Measurements from ENCODE around the gene CHIC2. TPM values are rescaled to one million over a fixed set of nuclear protein-coding genes. Genes with fewer than 3 reads are reported as not detected.

CHIC2 gene
- total RNA-seq, 1 experiment from 2014 or later = 11.0 TPM

- TF ChIP-seq FOXP4 (CRISPR knock-in tag; IDR thresholded peaks at IDR 0.05) (no peak), FOXP1 (CRISPR knock-in tag; IDR thresholded peaks at IDR 0.05; ENCODE audit: borderline replicate concordance) (no peak)
Measured at GRCh38 chr4:53974561-53974960, 89.8 kb downstream of the CHIC2 start (continued).

GRCh38 chr4:53967986-53968385 is 96.4 kb downstream of the CHIC2 start:
- DNase-seq (ENCODE audit: low spot score) (no peak), ATAC-seq (no peak)
- H3K27me3 Mint-ChIP-seq (ENCODE audit: low read depth) = peaks cover 5% of the 10 kb centered on the region
- ChIA-PET POLR2A (no interaction called here), CTCF (interaction anchor here (1.7 kb wide), 1 partner anchor 38 kb away, joined by 3 read pairs; no protein-coding TSS in a partner anchor)
- no peak overlapping the region for H3K27ac Mint-ChIP-seq
- H3K4me3 Mint-ChIP-seq = no peak overlapping the region
- TF ChIP-seq ZNF425 (CRISPR knock-in tag; conservative IDR thresholded peaks at IDR 0.05) = no peak
- TF ChIP-seq ZNF512 (CRISPR knock-in tag; IDR thresholded peaks at IDR 0.05; ENCODE audit: borderline replicate concordance) = no peak
- no peak for TF ChIP-seq ZMAT4 (CRISPR knock-in tag; IDR thresholded peaks at IDR 0.05)
- no peak for TF ChIP-seq CTCF (IDR thresholded peaks at IDR 0.05)
- TF ChIP-seq ZNF416 (CRISPR knock-in tag; IDR thresholded peaks at IDR 0.05) = no peak
- no peak for TF ChIP-seq ZNF671 (CRISPR knock-in tag; IDR thresholded peaks at IDR 0.05)
- no peak for TF ChIP-seq FOXK1 (CRISPR knock-in tag; IDR thresholded peaks at IDR 0.05)
- no peak for TF ChIP-seq PRRX2 (CRISPR knock-in tag; IDR thresholded peaks at IDR 0.05)
- TF ChIP-seq ZSCAN18 (CRISPR knock-in tag; IDR thresholded peaks at IDR 0.05) = no peak
- TF ChIP-seq MXD4 (CRISPR knock-in tag; IDR thresholded peaks at IDR 0.05; ENCODE audit: borderline replicate concordance) = no peak
- TF ChIP-seq ETV6 (CRISPR knock-in tag; IDR thresholded peaks at IDR 0.05) = no peak
- no peak for TF ChIP-seq ATF6 (CRISPR knock-in tag; IDR thresholded peaks at IDR 0.05)
- TF ChIP-seq SMAD4 (CRISPR knock-in tag; IDR thresholded peaks at IDR 0.05) = no peak
- TF ChIP-seq ATF2 (CRISPR knock-in tag; IDR thresholded peaks at IDR 0.05; ENCODE audit: borderline replicate concordance, low read depth) = no peak
- H3K4me1 Mint-ChIP-seq = no peaks in the 10 kb centered on the region; the same call in 1 of the 2 replicates
- no peaks in the 10 kb centered on the region for H3K36me3 Mint-ChIP-seq
- H3K9me3 Mint-ChIP-seq = no peaks in the 10 kb centered on the region

Measured in WTC11 (cell line).